Adrenal gland (tissue), 5 donors: Measurements from ENCODE around the gene SRR.

Experiments
- CTCF ChIP-seq, 6 experiments: fragments of 450-650 bp in 4 of 6; fragments of 200-600 bp in 2 of 6; sonication (generic) in 1 of 6; IDR thresholded peaks; 1 replicate in 5 of 6; 2 replicates in 1 of 6; pipeline versions ENCODE4 v1.5.1 to v1.8.0; 2016 to 2021; ENCODE audit warnings: antibody characterized with exemption in 6 of 6, mild to moderate bottlenecking in 2 of 6, moderate library complexity in 1 of 6
- POLR2A ChIP-seq, 2 donors: fragments of 450-650 bp; IDR thresholded peaks; one replicate each; pipeline ENCODE4 v1.6.1; 2017; ENCODE audit warnings: antibody characterized with exemption in 2 of 2, mild to moderate bottlenecking in 2 of 2, moderate library complexity in 1 of 2
- donor health status: DM: no; HTN: no; CAD: no.

- TF ChIP-seq CTCF (IDR thresholded peaks at IDR 0.05): no peak
- TF ChIP-seq POLR2A (IDR thresholded peaks at IDR 0.05): no peak
Measured at GRCh38 chr17:2372180-2372579, 68.4 kb downstream of the SRR start.
